AML-193 (cell line): ENCODE data around the gene ITPKA.
"Not testable (repeated sequence)": the region's sequence is repeated elsewhere in the genome, so short reads cannot be mapped to it uniquely, and the experiment has no call there.

Experiments used
- DNase-seq, 2 experiments: peaks; one replicate each; lab custom pipeline; 2025; lab: John Stamatoyannopoulos, UW

Gene ITPKA

GRCh38 chr15:41493205-41493901 lies at the start of gene ITPKA:
Gene ITPKA, plus strand, starts transcription at chr15:41493874. Its CDS starts 54 bp downstream, at chr15:41493928.
- peak; percentile 26 to 47 for DNase-seq

- no peak for DNase-seq
These were observed 48.3 kb upstream of the ITPKA start for GRCh38 chr15:41445399-41445798.

- DNase-seq = peak; percentile 27 to 35
These were observed 31.4 kb upstream of the ITPKA start for GRCh38 chr15:41462084-41462795.

- DNase-seq = no peak
These were observed 28.6 kb upstream of the ITPKA start for GRCh38 chr15:41464889-41465580.

GRCh38 chr15:41465822-41466421 lies 27.8 kb upstream of the ITPKA start:
- DNase-seq = peak; percentile 49 to 65

- no peak for DNase-seq
These were observed 27.0 kb upstream of the ITPKA start for GRCh38 chr15:41466711-41467110.

- not testable (repeated sequence) for DNase-seq
These were observed 24.0 kb upstream of the ITPKA start for GRCh38 chr15:41469644-41470043.

- DNase-seq = no peak
These were observed 20.3 kb upstream of the ITPKA start for GRCh38 chr15:41473418-41473817.

GRCh38 chr15:41474436-41474835 lies 19.2 kb upstream of the ITPKA start:
- no peak for DNase-seq

GRCh38 chr15:41474941-41475340 lies 18.7 kb upstream of the ITPKA start:
- DNase-seq = no peak

- no peak for DNase-seq
These were observed 17.1 kb upstream of the ITPKA start for GRCh38 chr15:41476416-41477048.

- no peak for DNase-seq
These were observed 13.1 kb upstream of the ITPKA start for GRCh38 chr15:41480396-41481140.

- no peak for DNase-seq
These were observed 11.4 kb upstream of the ITPKA start for GRCh38 chr15:41482110-41482877.

GRCh38 chr15:41483115-41483514 lies 10.6 kb upstream of the ITPKA start:
- DNase-seq = no peak

- no peak for DNase-seq
These were observed 10.2 kb upstream of the ITPKA start for GRCh38 chr15:41483519-41483918.

GRCh38 chr15:41484937-41485625 lies 8.6 kb upstream of the ITPKA start:
- DNase-seq = no peak

GRCh38 chr15:41486286-41486685 lies 7.4 kb upstream of the ITPKA start:
- no peak for DNase-seq

GRCh38 chr15:41487381-41487780 lies 6.3 kb upstream of the ITPKA start:
- no peak for DNase-seq

GRCh38 chr15:41487802-41488201 lies 5.9 kb upstream of the ITPKA start:
- no peak for DNase-seq

GRCh38 chr15:41489641-41490040 lies 4.0 kb upstream of the ITPKA start:
- DNase-seq = no peak
